Gastroesophageal sphincter (tissue), 4 donors: ENCODE data around the gene CPNE4. TPM values are rescaled to one million over a fixed set of nuclear protein-coding genes. Genes with fewer than 3 reads are reported as not detected.

ENCODE experiments used
- ATAC-seq: fragments of 150-250 bp; one replicate; pipeline ENCODE4 v1.9.1; 2016; ENCODE audit warnings: mild to moderate bottlenecking, moderate library complexity
- H3K27ac ChIP-seq, 4 donors: fragments of 200-600 bp; sonication (generic) in 3 of 4; 1 replicate in 3 of 4; 2 replicates in 1 of 4; pipeline ENCODE4 v1.5.1; 2016 to 2019
- H3K27me3 ChIP-seq: fragments of 200-600 bp; sonication (generic); one replicate; pipeline ENCODE4 v1.5.1; 2019
- H3K36me3 ChIP-seq, 2 donors: fragments of 200-600 bp; sonication (generic); one replicate each; pipeline ENCODE4 v1.5.1; 2019; ENCODE audit warnings: control low read depth in 1 of 2
- H3K4me1 ChIP-seq, 3 donors: fragments of 200-600 bp; sonication (generic); 1 replicate in 2 of 3; 2 replicates in 1 of 3; pipeline ENCODE4 v1.5.1; 2016 to 2019; ENCODE audit warnings: control low read depth in 2 of 3
- H3K4me3 ChIP-seq, 2 donors: fragments of 200-600 bp; sonication (generic); one replicate each; pipeline ENCODE4 v1.5.1; 2019; ENCODE audit warnings: mild to moderate bottlenecking in 1 of 2, moderate library complexity in 1 of 2
- H3K9me3 ChIP-seq, 3 donors: fragments of 200-600 bp; sonication (generic); one replicate each; pipeline ENCODE4 v1.5.1; 2017 to 2019; ENCODE audit warnings: control low read depth in 2 of 3
- CTCF ChIP-seq, 4 experiments: fragments of 200-600 bp in 2 of 4; fragments of 450-650 bp in 2 of 4; sonication (generic) in 1 of 4; IDR thresholded peaks; one replicate each; pipeline ENCODE4 v1.5.1; 2017 to 2019; ENCODE audit warnings: antibody characterized with exemption in 4 of 4, mild to moderate bottlenecking in 2 of 4, moderate library complexity in 2 of 4
- EP300 ChIP-seq: sonication (generic); formaldehyde crosslinking; IDR thresholded peaks from one replicate; pipeline ENCODE4 v1.6.1; 2017; ENCODE audit warnings: antibody characterized with exemption, mild to moderate bottlenecking
- POLR2A ChIP-seq, 2 donors: fragments of 450-650 bp; IDR thresholded peaks; one replicate each; pipeline ENCODE4 v1.6.1; 2017; ENCODE audit warnings: antibody characterized with exemption in 2 of 2, mild to moderate bottlenecking in 2 of 2, moderate library complexity in 1 of 2
- POLR2AphosphoS5 ChIP-seq: sonication (generic); formaldehyde crosslinking; IDR thresholded peaks from one replicate; pipeline ENCODE4 v1.6.1; 2017; ENCODE audit warnings: antibody characterized with exemption
- WGBS, 2 donors: methylation state at CpG; one replicate each; pipeline ENCODE4 v1.1.5; 2018; ENCODE audit warnings: low coverage in 1 of 2; 5-methylcytosine and 5-hydroxymethylcytosine counted together
- total RNA-seq, 4 donors: library from RNA; depleted of rRNA; stranded (reverse); fragments of >200 nt; gene quantifications; one replicate each; pipeline ENCODE4 v1.1.0, GENCODE V29; 2016

The CPNE4 gene
- total RNA-seq, 4 donors from 2014 or later, result not detected

DNA sequence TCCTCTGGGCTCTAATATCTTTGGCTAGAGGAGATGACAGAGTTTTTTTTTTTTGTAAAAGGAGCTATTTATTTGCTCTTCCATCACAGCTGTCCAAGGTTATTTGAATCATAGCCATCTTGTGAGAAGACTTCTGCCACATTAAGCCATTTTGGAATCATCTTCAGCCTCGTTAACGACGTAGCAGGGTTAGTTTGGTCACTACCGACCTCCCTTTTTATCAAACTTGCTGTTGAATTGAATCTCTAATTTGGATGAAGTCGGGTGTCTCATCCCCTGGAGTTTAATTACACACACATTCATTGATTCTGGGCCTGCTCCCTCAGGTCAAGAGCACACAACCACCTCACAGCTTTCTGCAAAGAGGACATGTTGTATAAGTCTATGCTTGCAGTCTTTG is 238.7 kb downstream of the CPNE4 start:
- no peak overlapping the region for H3K27ac ChIP-seq
- H3K4me1 ChIP-seq, result no peaks in the 10 kb centered on the region
- H3K9me3 ChIP-seq, result no peaks in the 10 kb centered on the region
- TF ChIP-seq POLR2AphosphoS5 (no peak), CTCF (IDR thresholded peaks at IDR 0.05) (no peak), EP300 (no peak), POLR2A (IDR thresholded peaks at IDR 0.05) (no peak)
- 87 to 94% methylated on average over 3 to 5 of the region's 5 CpGs for WGBS, 2 donors
- peaks cover 22% of the 10 kb centered on the region for H3K27me3 ChIP-seq
- no peak for ATAC-seq
- H3K36me3 ChIP-seq, result no peaks in the 10 kb centered on the region
- no peak overlapping the region for H3K4me3 ChIP-seq

GRCh38 chr3:131795390-131796090 is 239.3 kb downstream of the CPNE4 start:
- Histone ChIP-seq H3K9me3 (no peaks in the 10 kb centered on the region), H3K4me3 (no peak overlapping the region), H3K4me1 (no peaks in the 10 kb centered on the region), H3K36me3 (no peaks in the 10 kb centered on the region), H3K27ac (no peak overlapping the region), H3K27me3 (peaks cover 22% of the 10 kb centered on the region)
- WGBS, 2 donors, result 67 to 68% methylated on average over 1 to 3 of the region's 3 CpGs
- TF ChIP-seq EP300, result no peak
- TF ChIP-seq CTCF (IDR thresholded peaks at IDR 0.05), result no peak
- no peak for TF ChIP-seq POLR2A (IDR thresholded peaks at IDR 0.05)
- TF ChIP-seq POLR2AphosphoS5, result no peak
- no peak for ATAC-seq

DNA sequence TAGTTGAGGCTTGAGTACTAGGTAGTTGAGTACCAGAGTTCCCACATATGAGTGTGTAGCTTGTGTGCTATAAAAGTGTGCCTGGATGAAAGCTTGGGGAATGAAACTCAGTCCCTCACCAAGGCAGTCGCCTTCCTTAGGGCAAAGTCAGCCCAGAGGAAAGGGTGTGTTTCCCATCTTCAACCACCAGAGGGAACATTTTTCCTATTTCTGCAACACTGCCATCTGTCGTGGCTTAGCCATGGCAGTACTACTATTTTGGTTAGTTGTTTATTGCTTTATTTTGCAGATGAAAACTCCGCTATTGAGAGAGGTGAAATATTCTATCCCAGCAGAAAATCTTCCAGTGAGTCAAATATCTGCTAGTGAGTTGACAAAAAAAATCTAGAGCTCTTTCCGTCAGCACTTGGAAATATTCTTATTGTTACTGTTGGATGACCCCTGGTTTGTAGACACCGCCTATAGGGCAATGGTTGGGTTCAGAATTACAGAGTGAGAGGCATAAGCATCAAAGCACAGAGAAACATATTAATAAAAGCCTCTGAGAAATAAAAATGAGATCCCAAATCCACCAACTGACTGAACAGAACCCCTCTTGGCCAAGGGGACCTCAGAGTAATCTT is 239.9 kb downstream of the CPNE4 start:
- H3K9me3 ChIP-seq, result no peaks in the 10 kb centered on the region
- no peak overlapping the region for H3K27ac ChIP-seq
- H3K36me3 ChIP-seq, result no peaks in the 10 kb centered on the region
- no peaks in the 10 kb centered on the region for H3K4me1 ChIP-seq
- H3K4me3 ChIP-seq, result no peak overlapping the region
- TF ChIP-seq CTCF (IDR thresholded peaks at IDR 0.05) (peak; percentile 27 to 71 (median 42)), POLR2A (IDR thresholded peaks at IDR 0.05) (no peak)
- no peak for ATAC-seq
- 32 to 35% methylated on average over 5 of the region's 5 CpGs for WGBS, 2 donors
- peaks cover 22% of the 10 kb centered on the region for H3K27me3 ChIP-seq

GRCh38 chr3:131793870-131794269 is 240.9 kb downstream of the CPNE4 start:
- TF ChIP-seq CTCF (IDR thresholded peaks at IDR 0.05) (no peak), EP300 (no peak), POLR2AphosphoS5 (no peak), POLR2A (IDR thresholded peaks at IDR 0.05) (no peak)
- Histone ChIP-seq H3K9me3 (no peaks in the 10 kb centered on the region), H3K4me1 (no peaks in the 10 kb centered on the region), H3K27me3 (peaks cover 22% of the 10 kb centered on the region), H3K27ac (no peak overlapping the region), H3K36me3 (no peaks in the 10 kb centered on the region), H3K4me3 (no peak overlapping the region)
- ATAC-seq, result no peak

DNA sequence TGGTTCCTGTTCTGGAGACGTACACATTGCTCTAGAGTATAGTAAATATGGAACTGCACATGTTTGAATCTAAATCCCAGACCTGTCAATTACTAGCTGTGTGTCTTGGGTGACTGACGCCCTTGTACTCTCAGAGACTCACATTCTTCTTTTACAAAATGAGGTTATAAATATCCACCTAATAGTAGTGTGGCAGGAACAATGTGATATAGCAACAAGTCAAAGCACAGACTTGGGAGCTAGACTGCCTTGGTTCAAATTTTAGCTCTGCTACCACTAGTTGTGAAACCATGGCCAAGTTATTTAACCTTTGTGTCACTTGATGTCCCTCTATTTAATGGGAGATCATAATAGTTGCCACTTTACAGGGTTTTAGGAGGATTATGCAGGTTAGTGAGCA is 245.6 kb downstream of the CPNE4 start:
- Histone ChIP-seq H3K4me1 (no peaks in the 10 kb centered on the region), H3K27me3 (peaks cover 13% of the 10 kb centered on the region), H3K27ac (no peak overlapping the region), H3K4me3 (no peak overlapping the region), H3K9me3 (no peaks in the 10 kb centered on the region), H3K36me3 (no peaks in the 10 kb centered on the region)
- no peak for TF ChIP-seq POLR2A (IDR thresholded peaks at IDR 0.05)
- TF ChIP-seq POLR2AphosphoS5, result no peak
- no peak for TF ChIP-seq CTCF (IDR thresholded peaks at IDR 0.05)
- no peak for TF ChIP-seq EP300
- no peak for ATAC-seq
- 49 to 65% methylated on average over 2 of the region's 2 CpGs for WGBS, 2 donors
